Naive thymus-derived CD8-positive, alpha-beta T cell (primary cell): Measurements from ENCODE around the gene CD79A. TPM values are rescaled to one million over a fixed set of nuclear protein-coding genes. Genes with fewer than 3 reads are reported as not detected.

Experiments used
- ATAC-seq, 2 donors: fragments of 150-1000 bp; cut with Tn5 transposase in 1 of 2; sonication (Bioruptor Pico), chemical (Tn5 transposase) in 1 of 2; 1 replicate in 1 of 2; 2 replicates in 1 of 2; pipeline ENCODE4 v1.10.0; 2021; ENCODE audit warnings: mild to moderate bottlenecking in 2 of 2, moderate library complexity in 2 of 2
- POLR2A ChIA-PET: fragments of 350-600 bp; sonication (Branson Sonifier 250); formaldehyde crosslinking; loops from one replicate; lab custom pipeline; 2021; ENCODE audit warnings: antibody characterized with exemption; lab: Charles Lee
- DNase-seq, 10 donors: peaks; one replicate each; pipeline versions ENCODE4 v3.0.0 to v3.0.0-alpha.2; 2020 to 2022
- H3K27ac Mint-ChIP-seq, 10 donors: one replicate each; pipeline ENCODE4 v1.8.0; 2020 to 2022; ENCODE audit warnings: mild to moderate bottlenecking in 10 of 10, mixed read lengths in 10 of 10, moderate library complexity in 4 of 10, inconsistent platforms in 1 of 10
- H3K27me3 Mint-ChIP-seq, 5 donors: one replicate each; pipeline ENCODE4 v1.8.0; 2021 to 2022; ENCODE audit warnings: mixed read lengths in 5 of 5
- H3K36me3 Mint-ChIP-seq, 3 donors: one replicate each; pipeline ENCODE4 v1.8.0; 2020 to 2022; ENCODE audit warnings: mixed read lengths in 3 of 3, mild to moderate bottlenecking in 2 of 3, inconsistent platforms in 1 of 3
- H3K4me1 Mint-ChIP-seq, 4 donors: one replicate each; pipeline ENCODE4 v1.8.0; 2021 to 2022; ENCODE audit warnings: mixed read lengths in 4 of 4
- H3K4me3 Mint-ChIP-seq, 10 donors: one replicate each; pipeline ENCODE4 v1.8.0; 2020 to 2022; ENCODE audit warnings: mild to moderate bottlenecking in 10 of 10, mixed read lengths in 10 of 10, moderate library complexity in 6 of 10, inconsistent platforms in 1 of 10
- H3K9me3 Mint-ChIP-seq, 9 donors: one replicate each; pipeline ENCODE4 v1.8.0; 2020 to 2022; ENCODE audit warnings: mixed read lengths in 9 of 9, mild to moderate bottlenecking in 3 of 9, inconsistent platforms in 1 of 9, moderate library complexity in 1 of 9
- microRNA-seq: library from miRNA; unstranded; fragments of <30 nt; microRNA quantifications from one replicate; pipeline ENCODE4 v1.2.0, GENCODE V29; 2022; ENCODE audit warnings: borderline microRNAs expressed
- polyA plus RNA-seq, 3 donors: library from polyadenylated mRNA; unstranded; fragments of 300-500 nt; fragmentation: Illumina TruSeq; gene quantifications; one replicate each; pipeline ENCODE4 v1.2.3, GENCODE V29; 2021
- total RNA-seq, 8 experiments: library from RNA in 2 of 8; stranded (reverse) in 2 of 8; gene quantifications; one replicate each; pipeline ENCODE4 v1.2.3 and lab custom pipeline; 2021 to 2026

Gene CD79A
- total and polyA plus RNA-seq, 5 experiments from 2014 or later, result 48.6 to 88.2 (median 54.9) TPM

DNA sequence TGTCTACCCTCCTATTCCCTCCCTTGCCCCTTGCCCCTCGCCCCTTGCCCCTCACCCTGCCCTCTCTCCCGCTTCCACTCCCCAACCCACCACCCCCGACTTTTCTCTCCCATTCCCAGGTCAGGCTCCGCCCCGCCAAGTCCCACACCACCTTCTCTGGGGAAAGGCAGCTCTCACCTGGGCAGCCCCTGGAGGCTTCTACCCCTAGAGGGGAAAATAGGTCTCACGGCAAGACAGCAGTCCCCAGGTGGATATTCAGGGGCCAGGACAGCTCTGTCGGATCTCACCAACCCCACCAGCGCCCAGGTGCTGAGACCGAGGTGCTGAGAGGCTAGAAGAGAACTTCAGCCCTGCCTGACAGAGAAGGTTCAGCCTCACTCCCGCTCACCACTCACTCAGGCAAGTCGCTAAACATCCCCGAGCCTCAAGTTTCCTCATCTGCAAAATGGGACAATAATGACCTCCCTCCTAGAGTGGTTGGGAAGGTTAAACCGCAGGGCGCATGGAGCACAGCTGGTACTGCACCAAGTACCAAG lies 52.5 kb downstream of the CD79A start:
- ATAC-seq (peak in 1 of 2 donors; percentile 12), DNase-seq (no peak)
- Mint-ChIP-seq H3K4me1 (peaks cover 31 to 53% (median 46%) of the 10 kb centered on the region in 4 donors), H3K4me3 (peak overlapping the region in 9 of 10 donors; percentile 52 to 97 (median 93)), H3K27ac (peak overlapping the region in 9 of 10 donors; percentile 71 to 94 (median 83)), H3K9me3 (no peaks in the 10 kb centered on the region), H3K36me3 (no peaks in the 10 kb centered on the region), H3K27me3 (peaks cover 0 to 3% (median 0%) of the 10 kb centered on the region in 5 donors)
- POLR2A ChIA-PET, result interaction anchor here (0.8 to 9.4 kb wide), 13 partner anchors 8 to 70 kb away, joined by 3 to 176 read pairs (median 6); partner anchors contain the start of genes ARHGEF1, CD79A, RABAC1 and RPS19

GRCh38 chr19:41930322-41930722 lies 53.2 kb downstream of the CD79A start:
- POLR2A ChIA-PET, result interaction anchor here (0.9 to 9.4 kb wide), 12 partner anchors 8 to 65 kb away, joined by 3 to 176 read pairs (median 8); partner anchors contain the start of genes ARHGEF1, CD79A and RABAC1
- Mint-ChIP-seq H3K27me3 (peaks cover 0 to 8% (median 0%) of the 10 kb centered on the region in 5 donors), H3K9me3 (no peaks in the 10 kb centered on the region), H3K4me1 (peaks cover 38 to 60% (median 54%) of the 10 kb centered on the region in 4 donors), H3K36me3 (no peaks in the 10 kb centered on the region), H3K4me3 (peak overlapping the region in 8 of 10 donors; percentile 44 to 86 (median 68)), H3K27ac (peak overlapping the region; percentile 71 to 94 (median 81))
- ATAC-seq (no peak), DNase-seq (no peak)

Small RNAs within 50 kb of the gene (microRNA-seq; reads per million reads assigned to microRNA genes)
- not detected for gene MIR6797

Other genes starting within 250 kb of the CD79A start
- not detected for gene CEACAM7, start 189.0 kb upstream of the CD79A start, total RNA-seq
- not detected for gene CEACAM7, start 189.0 kb upstream of the CD79A start, polyA plus RNA-seq
- gene CEACAM5, start 168.7 kb upstream of the CD79A start, total RNA-seq, result not detected
- gene CEACAM5, start 168.7 kb upstream of the CD79A start, polyA plus RNA-seq, result not detected
- gene CEACAM6, start 121.7 kb upstream of the CD79A start, total RNA-seq, result not detected
- not detected for gene CEACAM6, start 121.7 kb upstream of the CD79A start, polyA plus RNA-seq
- gene CEACAM3, start 80.7 kb upstream of the CD79A start, total RNA-seq, result not detected
- gene CEACAM3, start 80.7 kb upstream of the CD79A start, polyA plus RNA-seq, result not detected
- not detected for gene LYPD4, start 32.6 kb upstream of the CD79A start, total RNA-seq
- gene LYPD4, start 32.6 kb upstream of the CD79A start, polyA plus RNA-seq, result not detected
- not detected for gene DMRTC2, start 32.2 kb upstream of the CD79A start, total RNA-seq
- gene DMRTC2, start 32.2 kb upstream of the CD79A start, polyA plus RNA-seq, result not detected
- 1,000 to 10,000 TPM; 3,479 to 3,513 TPM for gene RPS19, start 17.0 kb upstream of the CD79A start, total RNA-seq
- 1,000 to 10,000 TPM; 6,905 to 8,825 (median 8,505) TPM for gene RPS19, start 17.0 kb upstream of the CD79A start, polyA plus RNA-seq
- 1,000 to 10,000 TPM; 1,211 to 1,239 TPM for gene ARHGEF1, start 5.9 kb downstream of the CD79A start, total RNA-seq
- 100 to 1,000 TPM; 161 to 346 (median 211) TPM for gene ARHGEF1, start 5.9 kb downstream of the CD79A start, polyA plus RNA-seq
- gene ERFL, start 51.2 kb downstream of the CD79A start, total RNA-seq, result 1 to 10 TPM; 7.5 to 8.1 TPM
- gene ERFL, start 51.2 kb downstream of the CD79A start, polyA plus RNA-seq, result not detected
- 10 to 100 TPM; 87.6 to 90.3 TPM for gene RABAC1, start 82.0 kb downstream of the CD79A start, total RNA-seq
- 100 to 1,000 TPM; 201 to 288 (median 231) TPM for gene RABAC1, start 82.0 kb downstream of the CD79A start, polyA plus RNA-seq
- 1 to 10 TPM; 3.4 to 6.2 TPM for gene ATP1A3, start 117.0 kb downstream of the CD79A start, total RNA-seq
- gene ATP1A3, start 117.0 kb downstream of the CD79A start, polyA plus RNA-seq, result 1 to 10 TPM; 2.8 to 4.9 (median 2.8) TPM
- under 1 TPM; 0.25 to 0.34 TPM for gene GRIK5, start 192.9 kb downstream of the CD79A start, total RNA-seq
- gene GRIK5, start 192.9 kb downstream of the CD79A start, polyA plus RNA-seq, result not detected
- 10 to 100 TPM; 18.3 to 20.8 TPM for gene ZNF574, start 198.9 kb downstream of the CD79A start, total RNA-seq
- gene ZNF574, start 198.9 kb downstream of the CD79A start, polyA plus RNA-seq, result 10 to 100 TPM in 1 of 3 donors, 1 to 10 TPM in 2; 7.8 to 21.5 (median 8.0) TPM